Activated T-cell treated with anti-CD3 and anti-CD28 coated beads, Interleukin-2, amount 50 U/mL, for 48 hours (primary cell): ENCODE results near the gene ANKRD34C.

Experiments
- DNase-seq, 2 experiments: peaks; one replicate each; pipeline ENCODE4 v3.0.0-alpha.2; 2020

Gene ANKRD34C

GRCh38 chr15:79282371-79283251, at the start of gene ANKRD34C:
ANKRD34C (plus strand) TSS chr15:79282722; CDS start chr15:79293285, 10,563 bp downstream.
- no peak for DNase-seq

- no peak for DNase-seq
Measured at GRCh38 chr15:79233236-79233635, 49.3 kb upstream of the ANKRD34C start.

GRCh38 chr15:79240036-79240435, 42.5 kb upstream of the ANKRD34C start:
- DNase-seq: no peak

- DNase-seq: no peak
Measured at GRCh38 chr15:79243723-79244122, 38.8 kb upstream of the ANKRD34C start.

GRCh38 chr15:79244876-79245275, 37.6 kb upstream of the ANKRD34C start:
- DNase-seq: no peak

GRCh38 chr15:79248183-79248582, 34.3 kb upstream of the ANKRD34C start:
- no peak for DNase-seq

GRCh38 chr15:79257454-79257853, 25.1 kb upstream of the ANKRD34C start:
- no peak for DNase-seq

- no peak for DNase-seq
Measured at GRCh38 chr15:79261836-79262235, 20.7 kb upstream of the ANKRD34C start.

- no peak for DNase-seq
Measured at GRCh38 chr15:79265167-79265566, 17.4 kb upstream of the ANKRD34C start.

GRCh38 chr15:79265987-79266579, 16.4 kb upstream of the ANKRD34C start:
- DNase-seq: no peak

GRCh38 chr15:79283252-79284048, 928 bp downstream of the ANKRD34C start:
- DNase-seq: peak; percentile 48 to 55

GRCh38 chr15:79290642-79291275, 8.2 kb downstream of the ANKRD34C start:
- DNase-seq: no peak

- DNase-seq: no peak
Measured at GRCh38 chr15:79292011-79292410, 9.5 kb downstream of the ANKRD34C start.

GRCh38 chr15:79294075-79294474, 11.6 kb downstream of the ANKRD34C start:
- DNase-seq: no peak

GRCh38 chr15:79296583-79296982, 14.1 kb downstream of the ANKRD34C start:
- no peak for DNase-seq

- DNase-seq: no peak
Measured at GRCh38 chr15:79299126-79299840, 16.8 kb downstream of the ANKRD34C start.

GRCh38 chr15:79299841-79300235, 17.3 kb downstream of the ANKRD34C start:
- DNase-seq: no peak

- DNase-seq: no peak
Measured at GRCh38 chr15:79307251-79307650, 24.7 kb downstream of the ANKRD34C start.

- DNase-seq: no peak
Measured at GRCh38 chr15:79308874-79309273, 26.4 kb downstream of the ANKRD34C start.

- DNase-seq: no peak
Measured at GRCh38 chr15:79310612-79310984, 28.1 kb downstream of the ANKRD34C start.

GRCh38 chr15:79310985-79311900, 28.7 kb downstream of the ANKRD34C start, which contains the start of gene TMED3:
TMED3 (plus strand) TSS chr15:79311112; CDS start chr15:79311250, 138 bp downstream.
- peak; percentile 85 to 89 for DNase-seq
